Neural cell (in vitro differentiated cells): ENCODE measurements around the gene CATSPER1. TPM values are rescaled to one million over a fixed set of nuclear protein-coding genes. Genes with fewer than 3 reads are reported as not detected.

ENCODE experiments used
- H2AFZ ChIP-seq: fragments of 200-600, 300-800 bp; sonication (generic), shearing (Covaris generic); 2 replicates; pipeline ENCODE4 v1.6.0; 2014; ENCODE audit warnings: low read depth, mild to moderate bottlenecking, antibody characterized with exemption, low read length, moderate library complexity
- H3F3A ChIP-seq: fragments of 200-600 bp; shearing (Covaris generic); 2 replicates; pipeline ENCODE4 v1.6.1; 2016; ENCODE audit warnings: mild to moderate bottlenecking, moderate library complexity, mixed read lengths, antibody characterized with exemption, low read length; ENCODE audit not compliant: insufficient read depth, poor library complexity, severe bottlenecking
- H3K27ac ChIP-seq: fragments of 200-600, 300-800 bp; sonication (generic), shearing (Covaris generic); 2 replicates; pipeline ENCODE4 v1.5.1; 2014; ENCODE audit warnings: mild to moderate bottlenecking, low read length, moderate library complexity
- H3K27me3 ChIP-seq: fragments of 300-800, 200-600 bp; sonication (generic), shearing (Covaris generic); 2 replicates; pipeline ENCODE4 v1.6.0; 2014; ENCODE audit warnings: mild to moderate bottlenecking, low read depth, low read length, moderate library complexity; ENCODE audit not compliant: insufficient read depth
- H3K36me3 ChIP-seq: fragments of 300-800, 200-600 bp; sonication (generic), shearing (Covaris generic); 2 replicates; pipeline ENCODE4 v1.5.1; 2014; ENCODE audit warnings: mild to moderate bottlenecking, antibody characterized with exemption, low read length, moderate library complexity; ENCODE audit not compliant: insufficient read depth
- H3K4me2 ChIP-seq: fragments of 300-800, 200-600 bp; sonication (generic), shearing (Covaris generic); 2 replicates; pipeline ENCODE4 v1.6.0; 2014; ENCODE audit warnings: mild to moderate bottlenecking, low read length
- H3K4me3 ChIP-seq: fragments of 300-800, 200-600 bp; sonication (generic), shearing (Covaris generic); 2 replicates; pipeline ENCODE4 v1.5.1; 2014; ENCODE audit warnings: mild to moderate bottlenecking, low read length, moderate library complexity
- H3K79me2 ChIP-seq: fragments of 200-600 bp; shearing (Covaris generic); replicated peaks from 2 replicates; pipeline ENCODE4 v1.6.0; 2014; ENCODE audit warnings: mild to moderate bottlenecking, low read length, moderate library complexity; ENCODE audit not compliant: insufficient read depth
- H3K9ac ChIP-seq: fragments of 300-800, 200-600 bp; sonication (generic), shearing (Covaris generic); 2 replicates; pipeline ENCODE4 v1.6.1; 2016; ENCODE audit warnings: mild to moderate bottlenecking, low read length, mixed read lengths
- H3K9me2 ChIP-seq: fragments of 200-600 bp; shearing (Covaris generic); 2 replicates; pipeline ENCODE4 v1.6.1; 2016; ENCODE audit warnings: mild to moderate bottlenecking, low read length, mixed read lengths; ENCODE audit not compliant: insufficient read depth
- H3K9me3 ChIP-seq: fragments of 200-600, 300-800 bp; sonication (generic), shearing (Covaris generic); 2 replicates; pipeline ENCODE4 v1.6.1; 2016; ENCODE audit warnings: mild to moderate bottlenecking, mixed run types, low read length, moderate library complexity, mixed read lengths
- H4K20me1 ChIP-seq: fragments of 200-600 bp; shearing (Covaris generic); 2 replicates; pipeline ENCODE4 v1.6.1; 2016; ENCODE audit warnings: mild to moderate bottlenecking, mixed run types; ENCODE audit not compliant: insufficient read depth
- EP300 ChIP-seq: fragments of 450-650 bp; conservative IDR thresholded peaks from 2 replicates; pipeline ENCODE4 v1.6.1; 2014; ENCODE audit warnings: antibody characterized with exemption, mild to moderate bottlenecking, moderate library complexity; ENCODE audit not compliant: poor library complexity, severe bottlenecking
- EZH2 ChIP-seq: fragments of 200-600, 300-800 bp; shearing (Covaris generic), sonication (generic); IDR thresholded peaks from 2 replicates; pipeline ENCODE4 v1.6.1; 2014; ENCODE audit warnings: antibody characterized with exemption, low read length, borderline replicate concordance, mild to moderate bottlenecking; ENCODE audit not compliant: insufficient read depth, poor library complexity, severe bottlenecking
- MXI1 ChIP-seq: fragments of 450-650 bp; conservative IDR thresholded peaks from 2 replicates; pipeline ENCODE4 v1.6.1; 2014; ENCODE audit warnings: antibody characterized with exemption, mild to moderate bottlenecking; ENCODE audit not compliant: poor library complexity, severe bottlenecking
- POLR2AphosphoS5 ChIP-seq: IDR thresholded peaks from 2 replicates; pipeline ENCODE4 v1.6.1; 2012
- RAD21 ChIP-seq: fragments of 450-650 bp; conservative IDR thresholded peaks from 2 replicates; pipeline ENCODE4 v1.6.1; 2014; ENCODE audit warnings: antibody characterized with exemption, mild to moderate bottlenecking, moderate library complexity
- SMC3 ChIP-seq: fragments of 450-650 bp; conservative IDR thresholded peaks from 2 replicates; pipeline ENCODE4 v1.6.1; 2014; ENCODE audit warnings: antibody characterized with exemption, mild to moderate bottlenecking, moderate library complexity; ENCODE audit not compliant: poor library complexity
- TAF1 ChIP-seq: IDR thresholded peaks from 2 replicates; pipeline ENCODE4 v1.6.1; 2012; ENCODE audit warnings: low read depth
- polyA plus RNA-seq: library from polyadenylated mRNA; depleted of rRNA; stranded (reverse); fragments of >200 nt; gene quantifications from 2 replicates; pipeline ENCODE4 v1.2.3, GENCODE V29; 2014
- TF ChIP-seq, protein P1 (sequence below): IDR thresholded peaks from 2 replicates; pipeline ENCODE4 v1.6.1; 2012; ENCODE audit warnings: borderline replicate concordance
- TF ChIP-seq, protein P2 (sequence below): fragments of 450-650 bp; IDR thresholded peaks from 2 replicates; pipeline ENCODE4 v1.5.1; 2014; ENCODE audit warnings: antibody characterized with exemption, mild to moderate bottlenecking, moderate library complexity; ENCODE audit not compliant: poor library complexity, severe bottlenecking

The CATSPER1 gene
- polyA plus RNA-seq, 1 donor from 2014 or later: not detected

- no peak for TF ChIP-seq EZH2
- no peak for TF ChIP-seq TAF1
- no peak for TF ChIP-seq POLR2AphosphoS5
- TF ChIP-seq RAD21: no peak
- TF ChIP-seq EP300: no peak
- no peaks in the 10 kb centered on the region for H3K79me2 ChIP-seq
- H2AFZ ChIP-seq: no peak overlapping the region
- H3K27me3 ChIP-seq: peaks cover 9% of the 10 kb centered on the region
- H3F3A ChIP-seq: no peaks in the 10 kb centered on the region
- H3K27ac ChIP-seq: no peak overlapping the region
- no peaks in the 10 kb centered on the region for H3K9me2 ChIP-seq
- no peak overlapping the region for H3K4me2 ChIP-seq
- no peak overlapping the region for H3K9ac ChIP-seq
- H3K4me3 ChIP-seq: no peak overlapping the region
- H3K9me3 ChIP-seq: no peaks in the 10 kb centered on the region
- no peaks in the 10 kb centered on the region for H3K36me3 ChIP-seq
- no peaks in the 10 kb centered on the region for H4K20me1 ChIP-seq
Observed at GRCh38 chr11:66016793-66017177, 9.5 kb downstream of the CATSPER1 start.

GRCh38 chr11:66015936-66016792, 10.1 kb downstream of the CATSPER1 start:
- Histone ChIP-seq H3F3A (no peaks in the 10 kb centered on the region), H3K36me3 (no peaks in the 10 kb centered on the region), H3K4me3 (no peak overlapping the region), H3K27ac (no peak overlapping the region), H2AFZ (no peak overlapping the region), H3K27me3 (peaks cover 15% of the 10 kb centered on the region), H3K9me3 (no peaks in the 10 kb centered on the region), H4K20me1 (no peaks in the 10 kb centered on the region), H3K79me2 (no peaks in the 10 kb centered on the region), H3K9ac (no peak overlapping the region), H3K4me2 (no peak overlapping the region), H3K9me2 (no peaks in the 10 kb centered on the region)
- TF ChIP-seq SMC3 (no peak), TAF1 (no peak), EP300 (no peak), RAD21 (no peak), EZH2 (no peak), MXI1 (no peak), POLR2AphosphoS5 (no peak)
- TF ChIP-seq, protein P1, sequence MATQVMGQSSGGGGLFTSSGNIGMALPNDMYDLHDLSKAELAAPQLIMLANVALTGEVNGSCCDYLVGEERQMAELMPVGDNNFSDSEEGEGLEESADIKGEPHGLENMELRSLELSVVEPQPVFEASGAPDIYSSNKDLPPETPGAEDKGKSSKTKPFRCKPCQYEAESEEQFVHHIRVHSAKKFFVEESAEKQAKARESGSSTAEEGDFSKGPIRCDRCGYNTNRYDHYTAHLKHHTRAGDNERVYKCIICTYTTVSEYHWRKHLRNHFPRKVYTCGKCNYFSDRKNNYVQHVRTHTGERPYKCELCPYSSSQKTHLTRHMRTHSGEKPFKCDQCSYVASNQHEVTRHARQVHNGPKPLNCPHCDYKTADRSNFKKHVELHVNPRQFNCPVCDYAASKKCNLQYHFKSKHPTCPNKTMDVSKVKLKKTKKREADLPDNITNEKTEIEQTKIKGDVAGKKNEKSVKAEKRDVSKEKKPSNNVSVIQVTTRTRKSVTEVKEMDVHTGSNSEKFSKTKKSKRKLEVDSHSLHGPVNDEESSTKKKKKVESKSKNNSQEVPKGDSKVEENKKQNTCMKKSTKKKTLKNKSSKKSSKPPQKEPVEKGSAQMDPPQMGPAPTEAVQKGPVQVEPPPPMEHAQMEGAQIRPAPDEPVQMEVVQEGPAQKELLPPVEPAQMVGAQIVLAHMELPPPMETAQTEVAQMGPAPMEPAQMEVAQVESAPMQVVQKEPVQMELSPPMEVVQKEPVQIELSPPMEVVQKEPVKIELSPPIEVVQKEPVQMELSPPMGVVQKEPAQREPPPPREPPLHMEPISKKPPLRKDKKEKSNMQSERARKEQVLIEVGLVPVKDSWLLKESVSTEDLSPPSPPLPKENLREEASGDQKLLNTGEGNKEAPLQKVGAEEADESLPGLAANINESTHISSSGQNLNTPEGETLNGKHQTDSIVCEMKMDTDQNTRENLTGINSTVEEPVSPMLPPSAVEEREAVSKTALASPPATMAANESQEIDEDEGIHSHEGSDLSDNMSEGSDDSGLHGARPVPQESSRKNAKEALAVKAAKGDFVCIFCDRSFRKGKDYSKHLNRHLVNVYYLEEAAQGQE: no peak
- TF ChIP-seq, protein P2, sequence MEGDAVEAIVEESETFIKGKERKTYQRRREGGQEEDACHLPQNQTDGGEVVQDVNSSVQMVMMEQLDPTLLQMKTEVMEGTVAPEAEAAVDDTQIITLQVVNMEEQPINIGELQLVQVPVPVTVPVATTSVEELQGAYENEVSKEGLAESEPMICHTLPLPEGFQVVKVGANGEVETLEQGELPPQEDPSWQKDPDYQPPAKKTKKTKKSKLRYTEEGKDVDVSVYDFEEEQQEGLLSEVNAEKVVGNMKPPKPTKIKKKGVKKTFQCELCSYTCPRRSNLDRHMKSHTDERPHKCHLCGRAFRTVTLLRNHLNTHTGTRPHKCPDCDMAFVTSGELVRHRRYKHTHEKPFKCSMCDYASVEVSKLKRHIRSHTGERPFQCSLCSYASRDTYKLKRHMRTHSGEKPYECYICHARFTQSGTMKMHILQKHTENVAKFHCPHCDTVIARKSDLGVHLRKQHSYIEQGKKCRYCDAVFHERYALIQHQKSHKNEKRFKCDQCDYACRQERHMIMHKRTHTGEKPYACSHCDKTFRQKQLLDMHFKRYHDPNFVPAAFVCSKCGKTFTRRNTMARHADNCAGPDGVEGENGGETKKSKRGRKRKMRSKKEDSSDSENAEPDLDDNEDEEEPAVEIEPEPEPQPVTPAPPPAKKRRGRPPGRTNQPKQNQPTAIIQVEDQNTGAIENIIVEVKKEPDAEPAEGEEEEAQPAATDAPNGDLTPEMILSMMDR: no peak
